NCI-H345 treated with DMSO at 0.1 percent for 48 hours (cell line): ENCODE data around the gene ALG8.
A peak's percentile ranks its signal among the peaks of the same experiment; 100 is the strongest.
"Not testable (repeated sequence)": the region's sequence is repeated elsewhere in the genome, so short reads cannot be mapped to it uniquely, and the experiment has no call there.

Source experiments
- DNase-seq: peaks from one replicate; lab custom pipeline; 2025; ENCODE audit not compliant: unreplicated experiment; lab: John Stamatoyannopoulos, UW

ALG8 gene

DNA sequence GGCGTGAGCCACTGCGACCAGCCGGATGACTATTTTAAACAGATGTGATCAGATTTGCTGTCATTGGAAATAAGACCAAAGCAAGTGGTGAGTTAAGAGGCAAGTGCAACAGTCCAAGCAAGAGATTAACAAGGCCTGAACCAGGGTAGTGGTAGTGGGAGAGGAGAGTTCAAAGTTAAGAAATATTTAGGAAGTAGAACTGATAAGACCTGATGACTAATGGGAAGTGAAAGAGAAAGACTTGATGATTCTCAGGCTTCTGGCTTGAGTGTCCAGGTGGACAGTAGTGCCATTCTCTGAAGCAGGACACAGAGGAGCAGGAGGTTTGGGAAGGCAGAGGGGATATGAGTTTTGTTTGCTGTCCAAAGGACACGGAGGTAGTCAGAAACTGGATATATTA lies 67.0 kb downstream of the ALG8 start:
- DNase-seq = no peak

DNA sequence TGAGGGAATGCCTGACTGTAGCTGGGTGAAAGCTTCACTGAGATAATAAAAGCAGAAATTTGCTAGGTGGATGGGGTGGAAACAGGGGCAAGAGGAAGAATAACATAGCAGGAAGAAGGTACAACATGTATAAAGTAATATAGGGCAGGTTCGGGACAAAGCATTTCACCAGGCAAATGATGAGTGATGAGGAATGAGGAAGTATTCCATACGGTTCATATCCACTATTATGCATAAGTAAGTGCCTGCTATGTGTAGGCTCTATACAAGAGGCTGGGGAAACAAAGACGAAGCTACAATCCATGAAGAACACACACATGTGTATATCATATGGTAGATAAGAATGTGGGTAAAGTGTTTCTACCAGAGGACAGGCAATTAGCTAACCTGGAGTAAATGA lies 67.7 kb downstream of the ALG8 start:
- no peak for DNase-seq

DNA sequence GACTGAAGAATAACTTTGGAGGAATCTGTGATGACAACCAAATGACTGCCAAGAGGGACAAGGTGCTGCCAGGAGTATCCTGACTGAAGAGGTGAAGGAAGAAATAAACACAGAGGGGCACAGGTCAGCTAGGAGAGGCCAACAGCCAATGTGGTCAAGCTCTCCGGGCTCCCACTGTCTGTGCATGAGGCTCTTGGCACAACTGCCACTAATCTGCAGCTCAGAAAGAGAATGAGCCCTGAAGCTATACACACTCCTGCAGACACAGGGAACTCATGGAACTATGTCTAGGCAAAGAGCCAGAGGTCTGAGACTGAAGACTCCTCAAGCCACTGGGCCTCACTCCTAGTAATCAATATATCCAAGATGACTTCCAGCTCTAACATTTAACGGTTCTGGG lies 68.8 kb downstream of the ALG8 start:
- no peak for DNase-seq

GRCh38 chr11:78069465-78069864 lies 70.0 kb downstream of the ALG8 start:
- peak; percentile 34 for DNase-seq

DNA sequence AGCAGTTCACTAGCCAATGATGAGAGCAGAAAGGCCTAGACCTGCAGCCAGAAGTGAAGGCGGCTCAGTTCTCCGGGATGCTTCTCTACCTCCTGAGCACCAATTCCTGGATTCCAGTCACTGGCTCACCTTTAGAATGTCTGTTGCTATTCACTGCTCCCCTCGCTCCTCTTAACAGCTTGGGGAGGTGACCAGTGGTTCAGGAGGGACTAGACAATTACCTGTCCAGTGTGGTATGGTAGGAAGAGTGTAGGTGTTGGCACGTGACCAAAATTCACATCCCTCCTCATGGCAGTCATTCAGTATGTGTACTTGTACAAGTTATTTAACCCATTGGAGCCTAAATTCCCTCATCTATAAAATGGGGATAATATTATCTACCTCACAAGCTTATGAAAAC lies 71.7 kb downstream of the ALG8 start:
- no peak for DNase-seq

GRCh38 chr11:78066471-78066870 lies 73.0 kb downstream of the ALG8 start:
- no peak for DNase-seq

- DNase-seq = no peak
Measured at GRCh38 chr11:78065203-78065602, 74.2 kb downstream of the ALG8 start.

GRCh38 chr11:78063440-78064181 lies 75.8 kb downstream of the ALG8 start, which contains the start of gene THRSP:
Gene THRSP, plus strand, starts transcription at chr11:78063861. Its CDS starts 21 bp downstream, at chr11:78063882.
- no peak for DNase-seq

GRCh38 chr11:78062671-78063070 lies 76.8 kb downstream of the ALG8 start:
- no peak for DNase-seq

DNA sequence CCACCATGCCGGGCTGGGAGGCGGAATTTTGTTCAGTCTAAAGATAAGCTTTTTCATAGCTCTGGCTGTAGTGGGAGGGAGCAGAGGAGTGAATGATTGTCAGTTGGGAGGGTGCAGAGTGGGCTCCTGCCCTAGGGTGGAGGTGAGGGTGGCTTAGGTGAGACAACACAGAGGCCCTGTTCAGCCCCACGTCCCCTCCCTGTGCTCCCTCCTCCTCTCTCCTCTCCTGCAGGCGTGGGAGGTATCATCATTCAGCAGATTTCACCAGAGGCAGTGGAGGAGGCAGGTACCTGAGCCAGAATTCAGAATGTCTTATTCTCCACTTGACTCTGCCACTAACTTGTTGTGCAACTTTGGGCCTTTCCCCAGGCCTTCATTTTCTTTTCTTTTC lies 77.5 kb downstream of the ALG8 start:
- no peak for DNase-seq

DNA sequence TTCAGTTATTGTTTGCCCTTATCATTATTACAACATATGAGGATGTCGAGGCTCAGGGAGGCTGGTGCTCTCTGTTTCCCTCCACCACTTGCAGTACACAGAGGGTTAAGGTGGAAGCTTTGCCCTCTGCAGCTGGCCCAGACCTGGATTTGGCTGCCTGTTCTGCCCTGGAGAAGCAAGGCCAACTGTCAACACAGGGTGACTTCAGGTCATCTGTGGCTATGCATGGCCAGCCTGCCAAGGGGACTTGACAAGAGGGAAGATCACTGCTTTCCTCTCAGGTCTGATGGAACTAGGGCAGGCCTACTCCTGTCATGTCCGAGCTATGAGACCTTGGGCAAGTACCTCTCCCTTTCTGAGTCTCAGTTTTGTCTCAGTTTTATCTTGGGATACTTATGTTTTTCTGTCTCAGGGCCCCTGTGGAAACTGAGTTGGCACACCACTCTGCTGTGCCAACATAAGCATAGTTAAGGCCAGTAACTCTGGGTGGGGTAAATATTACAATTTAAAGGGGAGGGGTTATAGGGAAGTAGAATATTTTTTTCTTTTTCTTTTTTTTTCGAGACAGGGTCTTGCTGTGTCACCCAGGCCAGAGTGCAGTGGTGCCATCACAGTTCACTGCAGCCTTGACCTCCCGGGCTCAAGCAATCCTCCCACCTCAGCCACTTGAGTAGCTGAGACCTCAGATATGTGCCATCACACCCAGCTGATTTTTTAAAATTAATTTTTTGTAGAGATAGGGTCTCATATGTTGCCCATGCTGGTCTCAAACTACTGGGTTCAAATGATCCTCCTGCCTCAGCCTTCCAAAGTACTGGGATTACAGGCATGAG lies 78.1 kb downstream of the ALG8 start:
- DNase-seq = no peak

- DNase-seq = no peak
Measured at GRCh38 chr11:78060533-78060932, 78.9 kb downstream of the ALG8 start.

- DNase-seq = not testable (repeated sequence)
Measured at GRCh38 chr11:78059749-78060328, 79.6 kb downstream of the ALG8 start.

- no peak for DNase-seq
Measured at GRCh38 chr11:78057462-78058055, 81.9 kb downstream of the ALG8 start.

DNA sequence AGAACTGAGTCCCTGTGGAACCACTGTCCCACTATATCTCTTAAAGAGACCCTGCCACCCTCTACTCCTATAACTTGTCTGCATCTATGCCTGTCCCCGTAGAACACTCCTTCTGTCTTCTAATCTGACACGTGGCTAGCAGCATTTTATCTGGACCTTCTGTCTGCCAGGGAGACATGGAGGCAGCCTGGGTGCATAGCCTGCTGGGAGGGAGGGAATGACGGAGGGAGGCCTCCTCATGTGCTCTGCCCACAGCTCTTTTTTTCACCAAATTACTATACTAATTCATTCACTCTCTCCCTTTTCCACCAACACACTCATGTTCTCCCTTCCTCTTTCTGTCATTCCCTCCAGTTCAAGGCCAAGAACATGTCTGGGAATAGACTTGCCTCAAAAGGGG lies 83.3 kb downstream of the ALG8 start:
- DNase-seq = no peak

DNA sequence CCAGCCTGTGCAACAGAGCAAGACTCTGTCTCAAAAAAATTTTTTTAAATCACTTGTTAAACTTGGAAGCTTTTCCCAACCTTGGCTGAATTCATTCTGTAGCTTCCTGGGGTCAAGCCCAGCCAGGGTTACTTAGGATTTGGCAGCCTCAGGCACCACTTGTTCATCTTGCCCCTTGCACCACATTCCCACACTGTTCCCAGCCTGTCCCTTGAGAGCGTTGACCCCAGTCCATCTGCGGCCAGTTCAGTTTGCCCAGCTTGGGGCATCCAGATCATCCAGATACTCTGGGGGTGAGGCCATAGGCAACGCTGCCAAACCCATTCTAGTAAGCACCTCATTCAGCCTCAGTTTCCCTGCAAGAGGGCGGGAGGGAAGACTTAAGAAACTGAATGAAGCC lies 84.5 kb downstream of the ALG8 start:
- DNase-seq = no peak

GRCh38 chr11:78050964-78051831 lies 88.2 kb downstream of the ALG8 start:
- no peak for DNase-seq
